OCI-LY7 (cell line): ENCODE measurements around the gene IL1RAPL2.

ENCODE experiments used
- CTCF ChIP-seq: fragments of 200-600 bp; sonication (generic); conservative IDR thresholded peaks from 2 replicates; pipeline ENCODE4 v1.5.1; 2014; ENCODE audit warnings: mild to moderate bottlenecking, antibody characterized with exemption, low read length, moderate library complexity, mixed read lengths
- EZH2phosphoT487 ChIP-seq: fragments of 200-600 bp; sonication (generic); IDR thresholded peaks from 2 replicates; pipeline ENCODE4 v1.6.1; 2018; ENCODE audit warnings: low read depth, borderline replicate concordance, mild to moderate bottlenecking, mixed run types, antibody characterized with exemption, low read length, moderate library complexity, mixed read lengths

DNA sequence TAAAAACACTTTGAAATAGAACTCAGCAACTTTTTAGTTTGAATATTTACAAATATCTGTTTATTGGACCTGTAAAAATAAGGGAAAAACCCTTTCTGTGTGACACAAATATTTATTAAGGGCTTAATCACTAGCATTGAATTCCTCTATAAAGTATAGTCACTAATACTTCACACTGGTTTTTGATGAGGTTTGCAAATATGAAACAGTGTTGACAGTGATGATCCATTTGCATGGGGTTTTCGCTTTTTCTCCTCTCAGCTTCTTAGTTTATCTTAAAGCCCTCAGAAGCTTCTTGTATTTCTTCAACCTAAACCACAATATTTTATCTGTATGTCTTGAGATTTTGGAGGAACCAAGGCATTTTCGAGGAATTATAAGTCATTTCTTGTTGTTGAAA lies 751.1 kb downstream of the IL1RAPL2 start:
- TF ChIP-seq CTCF, result no peak
- no peak for TF ChIP-seq EZH2phosphoT487
